Bladder microvascular endothelial cell (primary cell): Measurements from ENCODE around the gene SAV1. TPM values are rescaled to one million over a fixed set of nuclear protein-coding genes. Genes with fewer than 3 reads are reported as not detected.

Source experiments
- total RNA-seq: library from RNA; depleted of rRNA; stranded (reverse); fragments of >200 nt; gene quantifications from 2 replicates; pipeline ENCODE4 v1.2.3, GENCODE V29; 2014

SAV1 gene
- total RNA-seq, result 27.9 and 32.9 TPM in 2 replicates

GRCh38 chr14:50667996-50668825 lies at the start of gene SAV1:
Gene SAV1, minus strand, starts transcription at chr14:50668306. Its CDS starts 339 bp downstream, at chr14:50667967.

Other genes with a start within 250 kb of the SAV1 start
- 29.6 and 50.7 TPM in 2 replicates for gene MAP4K5, start 135.7 kb downstream of the SAV1 start, total RNA-seq
- gene ATL1, start 108.2 kb downstream of the SAV1 start, total RNA-seq, result 1.8 and 4.0 TPM in 2 replicates
- 26.6 and 46.9 TPM in 2 replicates for gene NIN, start 162.9 kb upstream of the SAV1 start, total RNA-seq
- gene ABHD12B, start 203.7 kb upstream of the SAV1 start, total RNA-seq, result not detected in 2 replicates